Measurements from ENCODE around the gene EEF2K. TPM values are rescaled to one million over a fixed set of nuclear protein-coding genes. Genes with fewer than 3 reads are reported as not detected.
"Not testable (repeated sequence)": the region's sequence is repeated elsewhere in the genome, so short reads cannot be mapped to it uniquely, and the experiment has no call there.

The EEF2K gene
- total RNA-seq, 1 donor from 2014 or later, result 35.2 TPM

GRCh38 chr16:22214402-22214801 lies 8.3 kb downstream of the EEF2K start:
- H3K36me3 ChIP-seq, result peaks cover 29% of the 10 kb centered on the region
- no peaks in the 10 kb centered on the region for H3K27me3 ChIP-seq (ENCODE audit: low read depth)
- peaks cover 34% of the 10 kb centered on the region for H3K4me1 ChIP-seq
- TF ChIP-seq, protein P1, sequence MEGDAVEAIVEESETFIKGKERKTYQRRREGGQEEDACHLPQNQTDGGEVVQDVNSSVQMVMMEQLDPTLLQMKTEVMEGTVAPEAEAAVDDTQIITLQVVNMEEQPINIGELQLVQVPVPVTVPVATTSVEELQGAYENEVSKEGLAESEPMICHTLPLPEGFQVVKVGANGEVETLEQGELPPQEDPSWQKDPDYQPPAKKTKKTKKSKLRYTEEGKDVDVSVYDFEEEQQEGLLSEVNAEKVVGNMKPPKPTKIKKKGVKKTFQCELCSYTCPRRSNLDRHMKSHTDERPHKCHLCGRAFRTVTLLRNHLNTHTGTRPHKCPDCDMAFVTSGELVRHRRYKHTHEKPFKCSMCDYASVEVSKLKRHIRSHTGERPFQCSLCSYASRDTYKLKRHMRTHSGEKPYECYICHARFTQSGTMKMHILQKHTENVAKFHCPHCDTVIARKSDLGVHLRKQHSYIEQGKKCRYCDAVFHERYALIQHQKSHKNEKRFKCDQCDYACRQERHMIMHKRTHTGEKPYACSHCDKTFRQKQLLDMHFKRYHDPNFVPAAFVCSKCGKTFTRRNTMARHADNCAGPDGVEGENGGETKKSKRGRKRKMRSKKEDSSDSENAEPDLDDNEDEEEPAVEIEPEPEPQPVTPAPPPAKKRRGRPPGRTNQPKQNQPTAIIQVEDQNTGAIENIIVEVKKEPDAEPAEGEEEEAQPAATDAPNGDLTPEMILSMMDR (IDR thresholded peaks at IDR 0.05), result no peak
- ATAC-seq, result no peak
- DNase-seq, result no peak
- no peaks in the 10 kb centered on the region for H3K9me3 ChIP-seq
- H3K27ac ChIP-seq, result no peak overlapping the region
- H3K4me3 ChIP-seq, result no peak overlapping the region
- intact Hi-C loops (cut with DNase I), result no loop called here

GRCh38 chr16:22214889-22215288 lies 8.8 kb downstream of the EEF2K start:
- Histone ChIP-seq H3K4me1 (peaks cover 29% of the 10 kb centered on the region), H3K9me3 (no peaks in the 10 kb centered on the region), H3K36me3 (peaks cover 25% of the 10 kb centered on the region), H3K27me3 (ENCODE audit: low read depth) (no peaks in the 10 kb centered on the region), H3K27ac (no peak overlapping the region), H3K4me3 (no peak overlapping the region)
- DNase-seq (no peak), ATAC-seq (no peak)
- TF ChIP-seq, protein P1 (IDR thresholded peaks at IDR 0.05), result no peak
- intact Hi-C loops (cut with DNase I), result no loop called here

GRCh38 chr16:22216191-22216831 lies 10.2 kb downstream of the EEF2K start:
- Histone ChIP-seq H3K9me3 (no peaks in the 10 kb centered on the region), H3K4me1 (peaks cover 20% of the 10 kb centered on the region), H3K27me3 (ENCODE audit: low read depth) (no peaks in the 10 kb centered on the region), H3K27ac (no peak overlapping the region), H3K36me3 (peaks cover 21% of the 10 kb centered on the region), H3K4me3 (no peak overlapping the region)
- intact Hi-C loops (cut with DNase I), result no loop called here
- TF ChIP-seq, protein P1 (IDR thresholded peaks at IDR 0.05), result no peak
- peak; percentile 37 to 69 for ATAC-seq
- no peak for DNase-seq

GRCh38 chr16:22216832-22217225 lies 10.8 kb downstream of the EEF2K start:
- H3K4me1 ChIP-seq, result peaks cover 20% of the 10 kb centered on the region
- DNase-seq; H3K4me3 ChIP-seq; H3K27ac ChIP-seq; intact Hi-C loops (cut with DNase I); ATAC-seq; H3K9me3 ChIP-seq; H3K27me3 ChIP-seq (ENCODE audit: low read depth): not testable (repeated sequence)
- H3K36me3 ChIP-seq, result peaks cover 24% of the 10 kb centered on the region

DNA sequence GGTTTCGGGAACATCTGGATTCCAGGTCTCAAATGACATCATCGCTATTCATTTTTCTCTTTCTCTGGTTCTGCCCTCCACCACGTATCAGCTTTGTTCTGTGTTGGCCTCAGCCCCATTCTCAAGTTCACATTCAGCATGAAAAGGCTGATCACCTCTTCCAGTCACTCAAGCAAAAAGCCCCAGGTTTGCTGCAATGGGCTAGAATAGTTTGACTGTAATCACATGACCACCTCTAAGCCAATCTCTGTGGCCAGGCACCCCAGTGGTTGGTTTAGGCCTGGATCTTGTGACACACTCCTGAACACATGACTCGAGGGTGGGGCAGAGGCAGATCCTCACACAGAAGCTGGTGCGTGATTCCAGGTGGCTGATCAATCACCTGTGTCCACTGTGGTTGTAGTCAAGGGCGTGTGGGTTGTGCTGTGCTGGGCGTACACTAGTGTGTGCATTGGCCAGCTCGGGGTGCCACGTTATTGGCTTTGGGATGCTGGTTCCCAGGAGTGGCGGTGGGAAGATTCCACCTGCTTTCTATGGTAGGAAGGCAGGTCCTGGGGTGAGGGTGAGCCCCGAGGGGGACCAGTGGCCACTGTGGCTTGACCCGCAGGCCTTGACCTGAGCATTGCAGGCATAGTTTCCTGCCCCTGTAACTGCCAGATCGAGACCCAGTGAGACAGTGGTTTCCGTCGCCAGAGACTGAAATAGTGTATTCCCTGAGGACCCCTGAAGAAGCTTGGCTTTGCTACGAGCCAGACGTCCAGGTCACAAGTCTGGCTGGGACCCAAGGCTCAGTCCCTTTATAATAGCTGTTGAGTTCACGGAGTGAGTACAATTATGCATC lies 12.0 kb downstream of the EEF2K start:
- Histone ChIP-seq H3K4me1 (peaks cover 18% of the 10 kb centered on the region), H3K4me3 (no peak overlapping the region), H3K36me3 (peaks cover 22% of the 10 kb centered on the region), H3K9me3 (no peaks in the 10 kb centered on the region), H3K27ac (peak overlapping the region; percentile 44), H3K27me3 (ENCODE audit: low read depth) (no peaks in the 10 kb centered on the region)
- TF ChIP-seq, protein P1 (IDR thresholded peaks at IDR 0.05), result no peak
- DNase-seq, result no peak
- intact Hi-C loops (cut with DNase I), result no loop called here
- no peak for ATAC-seq

Data from lower lobe of right lung (tissue), 2 donors.